Measurements from ENCODE around the gene PAN2. TPM values are rescaled to one million over a fixed set of nuclear protein-coding genes. Genes with fewer than 3 reads are reported as not detected.

Gene PAN2
- total RNA-seq, 4 donors from 2014 or later: 24.2 to 60.1 (median 28.9) TPM

DNA sequence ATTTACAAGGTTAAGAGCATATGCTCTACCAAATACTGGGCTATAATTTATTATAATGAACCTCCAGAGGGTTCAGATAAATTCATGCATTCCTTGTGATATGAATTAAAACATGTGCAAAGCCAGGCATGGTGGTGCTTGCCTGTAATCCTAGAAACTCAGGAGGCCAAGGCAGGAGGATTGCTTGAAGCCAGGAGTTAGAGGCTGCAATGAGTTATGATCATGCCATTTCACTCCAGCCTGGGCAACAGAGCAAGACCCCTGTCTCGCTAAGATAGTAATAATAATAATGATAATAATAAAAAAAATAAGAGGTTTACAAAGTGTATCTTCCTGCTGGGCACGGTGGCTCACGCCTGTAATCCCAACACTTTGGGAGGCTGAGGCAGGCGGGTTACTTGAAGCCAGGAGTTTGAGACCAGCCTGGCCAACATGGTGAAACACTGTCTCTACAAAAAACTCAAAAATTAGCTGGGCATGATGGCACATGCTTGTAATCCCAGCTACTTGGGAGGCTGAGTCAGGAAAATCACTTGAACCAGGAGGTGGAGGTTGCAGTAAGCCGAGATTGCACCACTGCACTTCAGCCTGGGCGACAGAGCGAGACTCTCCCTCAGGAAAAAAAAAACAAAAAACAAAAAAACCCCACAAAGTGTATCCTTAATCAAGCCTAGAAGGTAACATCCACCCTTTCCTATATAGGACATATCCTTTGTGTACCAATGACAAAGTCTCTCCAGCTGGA is 26.4 kb downstream of the PAN2 start:
- 87 to 97% methylated on average over 7 of the region's 7 CpGs for WGBS, 2 donors
- no peak for TF ChIP-seq POLR2A (IDR thresholded peaks at IDR 0.05)
- TF ChIP-seq, protein P1, sequence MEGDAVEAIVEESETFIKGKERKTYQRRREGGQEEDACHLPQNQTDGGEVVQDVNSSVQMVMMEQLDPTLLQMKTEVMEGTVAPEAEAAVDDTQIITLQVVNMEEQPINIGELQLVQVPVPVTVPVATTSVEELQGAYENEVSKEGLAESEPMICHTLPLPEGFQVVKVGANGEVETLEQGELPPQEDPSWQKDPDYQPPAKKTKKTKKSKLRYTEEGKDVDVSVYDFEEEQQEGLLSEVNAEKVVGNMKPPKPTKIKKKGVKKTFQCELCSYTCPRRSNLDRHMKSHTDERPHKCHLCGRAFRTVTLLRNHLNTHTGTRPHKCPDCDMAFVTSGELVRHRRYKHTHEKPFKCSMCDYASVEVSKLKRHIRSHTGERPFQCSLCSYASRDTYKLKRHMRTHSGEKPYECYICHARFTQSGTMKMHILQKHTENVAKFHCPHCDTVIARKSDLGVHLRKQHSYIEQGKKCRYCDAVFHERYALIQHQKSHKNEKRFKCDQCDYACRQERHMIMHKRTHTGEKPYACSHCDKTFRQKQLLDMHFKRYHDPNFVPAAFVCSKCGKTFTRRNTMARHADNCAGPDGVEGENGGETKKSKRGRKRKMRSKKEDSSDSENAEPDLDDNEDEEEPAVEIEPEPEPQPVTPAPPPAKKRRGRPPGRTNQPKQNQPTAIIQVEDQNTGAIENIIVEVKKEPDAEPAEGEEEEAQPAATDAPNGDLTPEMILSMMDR (IDR thresholded peaks at IDR 0.05): no peak

DNA sequence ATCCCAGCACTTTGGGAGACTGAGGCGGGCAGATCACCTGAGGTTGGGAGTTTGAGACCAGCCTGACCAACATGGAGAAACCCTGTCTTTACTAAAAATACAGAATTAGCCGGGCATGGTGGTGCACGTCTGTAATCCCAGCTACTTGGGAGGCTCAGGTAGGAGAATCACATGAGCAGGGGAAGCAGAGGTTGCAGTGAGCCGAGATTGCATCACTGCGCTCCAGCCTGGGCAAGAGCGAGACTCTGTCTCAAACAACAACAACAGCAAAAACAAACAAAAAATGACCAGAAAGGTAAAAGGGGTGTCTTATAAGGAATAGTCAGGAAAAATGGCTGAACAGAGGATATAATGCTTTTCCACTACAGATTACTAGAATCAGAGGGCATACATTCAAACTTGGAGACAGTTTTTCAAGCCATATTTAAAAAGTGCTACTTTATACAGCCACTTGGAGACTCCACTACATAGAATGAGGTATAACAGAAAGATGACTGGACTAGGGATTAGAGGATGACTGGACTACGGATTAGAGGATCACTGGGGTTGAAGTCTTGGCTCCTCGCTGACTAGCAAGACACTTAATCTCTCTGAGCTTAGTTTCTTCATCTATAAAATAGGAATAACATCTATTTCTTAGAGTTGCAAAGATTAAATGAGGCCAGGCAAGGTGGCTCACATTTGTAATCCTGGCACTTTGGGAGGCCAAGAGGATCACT is 28.8 kb downstream of the PAN2 start:
- intact Hi-C loops (cut with DNase I; ENCODE audit: low total_unique reads): no loop called here
- H3K4me3 ChIP-seq (ENCODE audit: low read depth, poor library complexity, severe bottlenecking): no peak overlapping the region
- WGBS, 2 donors: 91 to 94% methylated on average over 8 of the region's 8 CpGs
- no peak for DNase-seq (ENCODE audit: low spot score in 2 of 2)
- no peak for TF ChIP-seq POLR2A (IDR thresholded peaks at IDR 0.05)
- TF ChIP-seq, protein P1 (IDR thresholded peaks at IDR 0.05): no peak

More for the DNA sequence above, 26.4 kb downstream of the PAN2 start:
- DNase-seq (ENCODE audit: low spot score in 2 of 2): no peak
- H3K4me3 ChIP-seq (ENCODE audit: low read depth, poor library complexity, severe bottlenecking): no peak overlapping the region
- intact Hi-C loops (cut with DNase I; ENCODE audit: low total_unique reads): no loop called here

DNA sequence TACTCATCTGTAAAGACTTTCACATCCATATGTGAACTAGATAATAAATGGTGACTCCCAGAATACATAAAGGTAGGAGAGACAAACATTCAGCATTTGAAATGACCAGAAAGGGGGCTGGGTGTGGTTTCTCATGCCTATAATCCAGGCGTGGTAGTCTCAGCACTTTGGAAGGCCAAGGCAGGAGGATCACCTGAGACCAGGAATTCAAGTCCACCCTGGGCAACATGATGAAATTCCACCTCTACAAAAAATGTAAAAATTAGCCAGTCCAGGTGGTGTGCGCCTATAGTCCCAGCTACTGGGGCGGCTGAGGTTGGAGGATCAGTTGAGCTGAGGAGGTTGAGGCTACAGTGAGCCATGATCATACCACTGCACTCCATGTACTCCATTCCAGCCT is 29.5 kb downstream of the PAN2 start:
- intact Hi-C loops (cut with DNase I; ENCODE audit: low total_unique reads): no loop called here
- no peak overlapping the region for H3K4me3 ChIP-seq (ENCODE audit: low read depth, poor library complexity, severe bottlenecking)
- WGBS, 2 donors: 90% methylated on average over 3 of the region's 3 CpGs
- no peak for DNase-seq (ENCODE audit: low spot score in 2 of 2)
- TF ChIP-seq, protein P1 (IDR thresholded peaks at IDR 0.05): no peak
- no peak for TF ChIP-seq POLR2A (IDR thresholded peaks at IDR 0.05)

GRCh38 chr12:56300644-56301464 is 32.9 kb downstream of the PAN2 start:
- intact Hi-C loops (cut with DNase I; ENCODE audit: low total_unique reads): no loop called here
- no peak overlapping the region for H3K4me3 ChIP-seq (ENCODE audit: low read depth, poor library complexity, severe bottlenecking)
- DNase-seq (ENCODE audit: low spot score in 2 of 2): no peak
- WGBS, 2 donors: 36 to 39% methylated on average over 21 of the region's 21 CpGs
- TF ChIP-seq POLR2A (IDR thresholded peaks at IDR 0.05): no peak
- TF ChIP-seq, protein P1 (IDR thresholded peaks at IDR 0.05): no peak

DNA sequence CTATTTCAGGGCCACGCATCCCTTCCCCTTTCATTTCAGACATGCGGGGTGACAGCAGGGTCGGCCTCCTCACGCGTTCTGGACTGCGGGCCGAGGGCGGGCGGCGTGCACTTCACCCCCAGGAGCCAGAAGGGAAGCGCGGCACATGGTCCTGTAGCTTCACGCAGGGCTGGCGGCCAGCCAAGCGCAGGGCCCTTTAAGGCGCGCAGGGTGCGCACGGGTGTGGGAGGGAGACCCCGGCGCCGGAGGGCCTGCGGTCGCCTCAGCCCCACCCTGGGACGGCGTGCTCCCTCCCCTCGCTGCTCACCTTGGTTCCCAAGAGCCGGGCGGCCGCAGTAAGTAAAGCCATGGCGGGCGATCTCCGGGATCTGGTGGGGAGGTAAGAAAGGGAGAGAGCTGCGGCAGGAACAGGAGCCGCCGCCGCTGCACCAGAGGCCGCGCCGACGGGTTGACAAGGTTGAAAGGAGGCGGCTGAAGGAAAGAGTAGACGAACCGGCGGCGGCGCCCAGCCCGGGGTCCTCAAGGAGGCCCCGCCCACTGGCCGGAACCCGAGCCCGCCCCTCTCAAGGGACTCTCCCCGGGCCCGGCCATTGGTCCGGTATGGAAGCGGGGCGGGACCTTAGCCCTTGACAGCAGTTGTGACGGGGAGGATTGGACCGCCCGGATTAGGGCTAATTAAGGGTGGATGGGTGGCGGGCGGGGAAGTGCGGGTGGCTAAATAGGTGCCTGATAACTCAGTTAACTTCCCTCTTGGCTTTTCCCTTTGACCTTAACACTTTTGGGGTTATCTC is 33.8 kb downstream of the PAN2 start, which contains the start of gene CS:
TSS of gene CS (minus strand) at position 478 of the 791 bp plus-strand sequence. CDS start at position 349, 129 bp downstream.
- 0 to 1% methylated on average over 25 to 59 of the region's 63 CpGs for WGBS, 2 donors
- peak; percentile 99 to 100 for DNase-seq (ENCODE audit: low spot score in 2 of 2)
- peak within 1 kb of the TSS; percentile 67 for H3K4me3 ChIP-seq (ENCODE audit: low read depth, poor library complexity, severe bottlenecking)
- intact Hi-C loops (cut with DNase I; ENCODE audit: low total_unique reads): no loop called here
- TF ChIP-seq, protein P1 (IDR thresholded peaks at IDR 0.05): no peak

Measured in lower leg skin (tissue), 4 donors.